NCI-H774 (cell line): ENCODE measurements around the gene PHETA1.
"Not testable (repeated sequence)": the region's sequence is repeated elsewhere in the genome, so short reads cannot be mapped to it uniquely, and the experiment has no call there.

Experiments
- DNase-seq: peaks from one replicate; lab custom pipeline; 2025; lab: John Stamatoyannopoulos, UW

The PHETA1 gene

GRCh38 chr12:111405149-111405858 lies 36.4 kb upstream of the PHETA1 start:
- peak; percentile 95 for DNase-seq

GRCh38 chr12:111404362-111405148 lies 35.7 kb upstream of the PHETA1 start:
- DNase-seq: no peak

- DNase-seq: not testable (repeated sequence)
Observed at GRCh38 chr12:111402490-111402824, 33.6 kb upstream of the PHETA1 start.

DNA sequence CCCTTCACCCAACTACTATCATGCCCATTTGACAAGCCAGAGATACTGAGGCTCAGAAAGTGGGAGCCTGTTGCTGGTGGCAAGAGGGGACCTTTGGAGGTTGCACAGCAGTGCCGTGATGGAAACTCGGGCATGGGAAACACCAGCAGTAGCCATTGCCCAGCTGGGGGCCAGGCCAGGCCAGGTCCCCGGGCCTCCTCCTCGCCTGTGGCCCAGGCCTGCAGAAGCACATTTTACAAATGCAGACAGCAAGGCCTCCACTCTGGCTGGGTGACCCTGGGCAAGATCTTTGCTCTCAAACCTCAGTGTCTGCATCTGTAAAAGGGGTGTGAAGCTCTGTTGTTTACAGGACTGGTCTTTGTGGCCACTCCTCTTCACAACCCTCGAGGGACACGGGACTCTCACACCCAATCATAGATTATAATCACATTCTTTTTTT lies 32.3 kb upstream of the PHETA1 start:
- no peak for DNase-seq

GRCh38 chr12:111399741-111400404 lies 31.0 kb upstream of the PHETA1 start:
- not testable (repeated sequence) for DNase-seq

DNA sequence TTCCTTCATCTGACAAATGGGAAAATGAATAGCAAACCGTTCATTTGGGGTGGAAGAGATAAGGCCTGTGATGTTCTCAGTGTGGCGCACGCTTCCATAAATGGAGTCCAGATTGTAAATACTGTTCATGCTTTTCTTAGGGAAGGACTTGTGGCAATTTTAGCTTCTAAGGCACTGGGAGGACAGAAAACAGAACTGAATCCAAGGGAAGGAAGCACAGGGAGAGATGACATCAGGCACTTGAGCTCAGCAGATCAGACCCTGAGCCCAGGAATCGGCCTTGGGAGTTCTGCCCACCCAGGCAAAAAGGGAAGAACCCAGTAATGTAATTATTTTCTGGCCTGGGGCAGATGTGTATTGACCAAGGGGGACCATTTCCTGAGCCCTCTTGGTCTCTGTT lies 29.6 kb upstream of the PHETA1 start:
- DNase-seq: no peak

DNA sequence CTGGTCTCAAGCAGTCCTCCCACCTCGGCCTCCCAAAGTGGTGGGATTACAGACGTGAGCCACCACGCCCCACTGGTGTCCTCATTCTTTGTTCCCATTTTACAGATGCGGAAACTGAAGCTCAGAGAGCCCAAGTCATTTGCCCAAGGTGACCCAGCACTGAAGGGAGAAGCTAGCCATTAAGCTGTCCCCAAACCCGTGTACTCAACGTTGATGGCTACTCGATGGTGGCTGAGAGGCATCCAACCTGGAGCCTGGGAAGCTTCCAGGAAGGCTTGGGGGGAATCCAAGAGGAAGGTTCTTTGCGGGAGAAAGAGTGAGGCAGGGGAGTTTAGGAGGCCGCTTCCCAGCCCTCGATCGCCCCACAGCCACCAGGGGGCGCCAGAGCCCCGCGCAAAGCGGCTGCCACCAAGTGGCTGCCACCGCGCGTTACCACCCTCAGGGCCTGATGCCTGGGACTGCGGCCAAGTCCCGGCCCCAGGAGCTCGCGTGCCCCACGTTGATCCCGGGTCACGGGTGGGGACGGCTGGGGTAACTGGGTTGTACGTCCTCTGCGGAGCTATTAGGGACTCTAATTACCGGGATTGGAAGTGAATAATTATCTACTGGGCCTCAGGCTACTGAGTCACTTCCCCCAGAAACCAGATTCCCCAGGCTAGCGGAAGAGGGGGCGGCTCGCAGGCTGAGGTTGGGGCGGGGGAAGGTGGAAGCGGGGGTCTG lies 28.0 kb upstream of the PHETA1 start:
- peak; percentile 87 for DNase-seq

DNA sequence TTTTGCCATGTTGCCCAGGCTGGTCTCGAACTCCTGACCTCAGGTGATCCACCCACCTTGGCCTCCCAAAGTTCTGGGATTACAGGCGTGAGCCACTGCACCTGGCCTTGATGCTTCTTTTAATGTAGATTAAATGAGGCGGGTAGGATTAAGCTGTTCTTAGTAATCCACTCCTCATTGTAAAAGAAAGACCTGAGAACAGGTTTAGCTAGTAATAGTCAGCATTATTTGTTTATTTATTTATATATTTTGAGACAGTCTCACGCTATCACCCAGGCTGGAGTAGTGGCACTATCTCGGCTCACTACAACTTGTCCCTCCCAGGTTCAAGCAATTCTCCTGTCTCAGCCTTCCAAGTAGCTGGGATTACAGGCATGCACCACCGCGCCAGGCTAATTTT lies 27.4 kb upstream of the PHETA1 start:
- not testable (repeated sequence) for DNase-seq

- DNase-seq: no peak
Observed at GRCh38 chr12:111395336-111396187, 26.7 kb upstream of the PHETA1 start.

DNA sequence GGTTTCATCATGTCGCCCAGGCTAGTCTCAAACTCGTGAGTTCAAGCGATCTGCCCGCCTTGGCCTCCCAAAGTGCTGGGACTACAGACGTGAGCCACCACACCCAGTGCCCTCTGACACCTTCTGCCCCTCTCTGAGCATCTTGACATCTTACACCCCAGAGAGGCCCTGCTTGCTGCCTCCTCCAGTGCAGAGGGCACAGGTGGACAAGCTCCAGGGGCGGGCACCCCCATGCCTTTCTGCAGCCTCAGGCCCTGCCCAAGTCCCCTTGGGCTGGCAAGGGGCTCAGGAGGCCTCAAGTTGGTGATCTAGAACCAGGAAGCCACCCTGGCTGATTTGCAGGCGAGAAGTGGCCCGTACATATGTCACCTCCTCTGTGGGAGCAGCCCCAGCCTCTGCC lies 25.6 kb upstream of the PHETA1 start:
- DNase-seq: no peak

DNA sequence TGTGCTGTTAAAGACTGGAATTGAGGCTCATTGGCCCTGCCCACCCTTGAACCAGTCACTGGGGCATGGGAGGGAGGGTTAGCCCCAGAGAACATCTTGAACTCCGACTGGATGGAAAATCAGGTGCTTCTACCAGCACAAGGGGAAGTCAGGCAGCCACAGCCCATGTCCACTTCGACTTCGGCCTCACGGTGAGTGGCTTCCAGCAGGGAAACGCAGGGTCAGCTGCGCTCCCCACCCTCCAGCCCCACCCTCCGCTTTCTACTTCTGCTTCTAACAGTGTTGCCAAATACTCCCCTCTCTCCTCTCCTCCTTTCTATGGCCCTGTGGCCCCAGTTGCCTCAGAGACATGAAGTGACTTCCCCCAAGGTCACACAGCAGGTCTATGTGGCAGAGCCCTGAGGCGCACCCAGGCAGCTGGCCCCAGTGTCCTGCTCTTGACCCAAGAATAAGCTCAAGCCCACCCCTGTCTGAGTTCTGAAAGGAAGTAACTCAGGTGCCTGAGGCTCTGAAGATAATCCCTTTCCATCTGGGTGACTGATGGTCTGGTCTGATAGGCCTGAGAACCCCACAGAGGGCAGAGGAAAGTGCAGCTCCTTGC lies 24.9 kb upstream of the PHETA1 start:
- no peak for DNase-seq

GRCh38 chr12:111390910-111391309 lies 22.0 kb upstream of the PHETA1 start:
- no peak for DNase-seq

- no peak for DNase-seq
Observed at GRCh38 chr12:111389635-111390034, 20.7 kb upstream of the PHETA1 start.

DNA sequence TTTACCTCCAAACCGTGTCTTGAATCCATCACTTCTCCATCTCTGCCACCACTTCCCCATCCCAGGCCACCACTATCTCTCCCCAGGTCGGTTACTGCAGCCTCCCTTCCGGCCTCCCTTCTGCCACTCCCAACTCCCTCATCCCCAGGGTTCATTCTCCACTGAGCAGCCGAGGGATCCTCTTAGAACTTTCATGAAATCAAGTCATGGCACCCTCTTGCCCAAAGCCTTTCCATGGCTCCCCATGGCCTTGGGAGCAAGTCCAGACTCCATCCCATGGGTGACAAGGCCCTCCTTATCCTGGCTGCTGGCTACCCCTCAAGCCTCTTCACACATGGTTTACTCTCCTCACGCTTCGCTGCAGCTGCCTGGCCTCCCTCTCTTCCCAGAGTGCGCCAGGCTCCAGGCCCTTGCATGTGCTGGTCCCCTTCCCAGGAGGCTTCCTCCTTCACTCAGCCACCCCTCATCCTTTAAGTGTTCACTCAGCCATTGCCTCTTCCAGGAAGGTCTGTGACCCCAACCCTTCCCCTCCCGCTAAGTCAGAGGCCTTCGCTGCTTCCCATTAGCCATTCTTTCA lies 18.9 kb upstream of the PHETA1 start:
- DNase-seq: no peak

DNA sequence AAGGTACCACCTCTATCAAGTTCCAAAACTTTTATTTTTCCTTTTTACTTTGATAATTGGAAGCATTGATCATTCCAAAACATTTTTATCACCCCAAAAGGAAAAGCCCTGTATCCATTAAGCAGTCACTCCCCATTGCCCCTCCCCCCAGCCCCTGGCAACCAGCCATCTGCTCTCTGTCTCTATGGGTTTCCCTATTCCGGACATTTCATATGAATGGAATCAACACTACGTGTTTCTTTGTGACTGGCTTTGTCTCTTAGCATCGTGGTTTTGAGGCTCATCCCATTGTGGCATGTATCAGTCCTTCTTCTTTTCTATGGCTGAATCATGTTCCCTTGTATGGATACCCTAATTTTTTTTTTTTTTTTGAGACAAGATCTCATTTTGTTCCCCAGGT lies 18.0 kb upstream of the PHETA1 start:
- no peak for DNase-seq

GRCh38 chr12:111384596-111384995 lies 15.7 kb upstream of the PHETA1 start:
- DNase-seq: no peak

DNA sequence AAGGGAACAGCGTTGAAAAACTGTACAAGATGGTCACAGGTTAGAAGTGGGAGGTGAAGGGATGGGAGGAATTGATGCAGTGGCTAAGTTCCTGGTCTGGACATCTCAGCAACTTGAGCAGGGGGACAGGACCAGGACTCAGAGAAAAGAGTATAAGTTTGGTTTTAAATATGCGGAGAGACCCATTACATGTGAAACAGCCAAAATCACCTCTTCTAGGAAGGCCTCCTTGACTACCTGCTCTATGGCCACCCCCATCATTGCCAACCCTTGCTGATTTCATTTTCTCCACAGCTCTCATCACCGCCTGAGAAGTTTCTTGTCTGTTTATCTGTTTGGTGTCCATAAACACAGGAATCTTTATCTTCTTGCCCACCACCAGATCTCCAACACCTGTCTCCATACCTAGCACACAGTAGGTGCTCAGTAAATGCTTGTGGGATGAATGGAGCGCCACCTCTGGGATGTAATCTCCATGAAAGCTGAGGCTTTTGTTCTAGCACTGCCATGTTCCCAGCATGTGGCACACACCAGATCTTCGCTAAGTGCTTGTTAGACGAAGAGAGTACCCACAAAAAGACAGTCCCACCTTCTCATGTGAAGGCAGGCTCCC lies 11.2 kb upstream of the PHETA1 start:
- no peak for DNase-seq

GRCh38 chr12:111377440-111377839 lies 8.5 kb upstream of the PHETA1 start:
- DNase-seq: no peak

DNA sequence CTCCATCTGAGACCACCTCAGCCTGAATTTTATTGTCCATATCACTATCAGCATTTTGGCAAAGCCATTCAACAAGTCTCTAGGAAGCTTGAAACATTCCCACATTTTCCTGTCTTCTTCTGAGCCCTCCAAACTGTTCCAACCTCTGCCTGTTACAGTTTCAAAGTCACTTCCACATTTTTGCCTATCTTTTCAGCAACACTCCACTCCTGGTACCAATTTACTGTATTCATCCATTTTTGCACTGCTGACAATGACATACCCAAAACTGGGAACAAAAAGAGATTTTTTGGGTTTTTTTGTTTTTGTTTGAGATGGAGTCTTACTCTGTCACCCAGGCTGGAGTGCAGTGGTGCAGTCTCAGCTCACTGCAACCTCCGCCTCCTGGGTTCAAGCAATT lies 4.3 kb upstream of the PHETA1 start:
- DNase-seq: not testable (repeated sequence)
